Naive thymus-derived CD4-positive, alpha-beta T cell (primary cell): ENCODE measurements around the gene ZNF222. TPM values are rescaled to one million over a fixed set of nuclear protein-coding genes. Genes with fewer than 3 reads are reported as not detected.
A peak's percentile ranks its signal among the peaks of the same experiment; 100 is the strongest.

Source experiments
- ATAC-seq: fragments of 150-1000 bp; cut with Tn5 transposase; 2 replicates; pipeline ENCODE4 v1.10.0; 2021; ENCODE audit warnings: mild to moderate bottlenecking, moderate library complexity
- CTCF ChIA-PET: fragments of 350-600 bp; sonication (Branson Sonifier 250); formaldehyde crosslinking; loops from one replicate; lab custom pipeline; 2021; ENCODE audit warnings: antibody characterized with exemption; lab: Charles Lee
- POLR2A ChIA-PET: fragments of 350-600 bp; sonication (Branson Sonifier 250); formaldehyde crosslinking; loops from one replicate; lab custom pipeline; 2021; ENCODE audit warnings: antibody characterized with exemption, inconsistent platforms; lab: Charles Lee
- DNase-seq, 9 donors: peaks; one replicate each; pipeline versions ENCODE4 v3.0.0 to v3.0.0-alpha.2; 2020 to 2022; ENCODE audit warnings: mixed read lengths in 1 of 9
- H3K27ac ChIP-seq: one replicate; pipeline ENCODE4 v1.7.0; 2013; ENCODE audit warnings: mild to moderate bottlenecking, low read depth, low read length, moderate library complexity
- H3K27me3 ChIP-seq, 2 donors: one replicate each; pipeline ENCODE4 v1.7.0; 2013; ENCODE audit warnings: low read length in 2 of 2, mild to moderate bottlenecking in 2 of 2, moderate library complexity in 2 of 2; ENCODE audit not compliant: control insufficient read depth in 2 of 2, insufficient read depth in 2 of 2
- H3K36me3 ChIP-seq, 3 experiments: 1 replicate in 2 of 3; 2 replicates in 1 of 3; pipeline ENCODE4 v1.7.0; 2013; ENCODE audit warnings: low read length in 3 of 3, mild to moderate bottlenecking in 3 of 3, moderate library complexity in 1 of 3; ENCODE audit not compliant: insufficient read depth in 3 of 3, control insufficient read depth in 2 of 3
- H3K4me1 ChIP-seq, 2 donors: one replicate each; pipeline ENCODE4 v1.7.0; 2013; ENCODE audit warnings: low read length in 2 of 2, mild to moderate bottlenecking in 2 of 2, moderate library complexity in 1 of 2; ENCODE audit not compliant: control insufficient read depth in 2 of 2, insufficient read depth in 2 of 2
- H3K4me3 ChIP-seq: 2 replicates; pipeline ENCODE4 v1.7.0; 2013; ENCODE audit warnings: mild to moderate bottlenecking, low read length
- H3K9me3 ChIP-seq, 3 experiments: 1 replicate in 2 of 3; 2 replicates in 1 of 3; pipeline ENCODE4 v1.7.0; 2013; ENCODE audit warnings: low read length in 3 of 3; ENCODE audit not compliant: control insufficient read depth in 2 of 3
- H3K27ac Mint-ChIP-seq, 9 donors: one replicate each; pipeline ENCODE4 v1.8.0; 2020 to 2022; ENCODE audit warnings: mixed read lengths in 9 of 9, mild to moderate bottlenecking in 8 of 9, moderate library complexity in 5 of 9, inconsistent platforms in 2 of 9
- H3K27me3 Mint-ChIP-seq, 5 donors: one replicate each; pipeline ENCODE4 v1.8.0; 2021 to 2022; ENCODE audit warnings: mixed read lengths in 5 of 5, mild to moderate bottlenecking in 1 of 5
- H3K36me3 Mint-ChIP-seq, 5 donors: one replicate each; pipeline ENCODE4 v1.8.0; 2020 to 2022; ENCODE audit warnings: mixed read lengths in 5 of 5, mild to moderate bottlenecking in 3 of 5, inconsistent platforms in 1 of 5
- H3K4me1 Mint-ChIP-seq, 7 donors: one replicate each; pipeline ENCODE4 v1.8.0; 2020 to 2022; ENCODE audit warnings: mixed read lengths in 7 of 7, mild to moderate bottlenecking in 3 of 7, inconsistent platforms in 1 of 7
- H3K4me3 Mint-ChIP-seq, 10 donors: one replicate each; pipeline ENCODE4 v1.8.0; 2020 to 2022; ENCODE audit warnings: mild to moderate bottlenecking in 10 of 10, mixed read lengths in 10 of 10, moderate library complexity in 6 of 10, inconsistent platforms in 2 of 10
- H3K9me3 Mint-ChIP-seq, 11 donors: one replicate each; pipeline ENCODE4 v1.8.0; 2020 to 2022; ENCODE audit warnings: mixed read lengths in 11 of 11, mild to moderate bottlenecking in 4 of 11, inconsistent platforms in 1 of 11, moderate library complexity in 1 of 11
- intact Hi-C, 2 donors: fragments of 100-400 bp; cut with micrococcal nuclease; formaldehyde crosslinking; loops; one replicate each; pipeline ENCODE4 v1.15.1; 2023
- polyA plus RNA-seq, 2 donors: library from polyadenylated mRNA; unstranded; fragments of 300-500 nt; fragmentation: Illumina TruSeq; gene quantifications; one replicate each; pipeline ENCODE4 v1.2.3, GENCODE V29; 2021
- total RNA-seq, 6 experiments: library from RNA in 5 of 6; stranded (reverse) in 5 of 6; gene quantifications; 1 replicate in 5 of 6; 2 replicates in 1 of 6; pipeline ENCODE4 v1.2.3 and lab custom pipeline; 2021 to 2026

ZNF222 gene
- total and polyA plus RNA-seq, 7 experiments from 2014 or later: 2.1 to 10.1 (median 3.6) TPM

DNA sequence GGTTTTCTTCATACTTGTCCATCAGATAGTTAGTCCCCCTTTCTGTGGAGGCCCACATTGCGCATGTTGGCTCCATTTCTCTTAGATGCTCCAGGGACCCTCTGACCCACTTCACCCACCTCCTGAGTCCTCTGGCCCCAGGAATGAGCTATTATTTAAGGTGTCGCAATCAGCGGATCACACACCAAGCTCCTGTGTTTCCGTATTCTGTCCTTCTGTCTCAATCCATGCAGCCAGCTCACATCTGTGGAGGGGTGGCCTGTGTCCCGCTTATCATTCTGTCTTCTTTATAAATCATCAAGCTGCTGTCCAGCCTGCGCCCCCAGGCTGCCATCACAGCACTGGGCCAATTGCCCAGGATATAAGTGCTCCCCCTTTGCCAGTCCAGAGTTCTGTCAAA, 17.7 kb upstream of the ZNF222 start:
- ATAC-seq: no peak
- H3K4me3 Mint-ChIP-seq: peak overlapping the region in 1 of 10 donors; percentile 42
- Histone ChIP-seq H3K27me3 (no peaks in the 10 kb centered on the region), H3K4me1 (peaks cover 0 to 8% of the 10 kb centered on the region in 2 donors), H3K4me3 (no peak overlapping the region), H3K36me3 (peaks cover 30 to 69% (median 36%) of the 10 kb centered on the region in 3 experiments), H3K27ac (no peak overlapping the region), H3K9me3 (peaks cover 8 to 63% (median 28%) of the 10 kb centered on the region in 3 experiments)
- intact Hi-C loops: no loop called here
- H3K9me3 Mint-ChIP-seq: peaks cover 32 to 85% (median 60%) of the 10 kb centered on the region in 11 donors
- no peak overlapping the region for H3K27ac Mint-ChIP-seq
- H3K27me3 Mint-ChIP-seq: no peaks in the 10 kb centered on the region
- DNase-seq: no peak
- ChIA-PET POLR2A (no interaction called here), CTCF (no interaction called here)
- peaks cover 55 to 70% (median 66%) of the 10 kb centered on the region in 5 donors for H3K36me3 Mint-ChIP-seq
- H3K4me1 Mint-ChIP-seq: peaks cover 9 to 25% (median 13%) of the 10 kb centered on the region in 7 donors

DNA sequence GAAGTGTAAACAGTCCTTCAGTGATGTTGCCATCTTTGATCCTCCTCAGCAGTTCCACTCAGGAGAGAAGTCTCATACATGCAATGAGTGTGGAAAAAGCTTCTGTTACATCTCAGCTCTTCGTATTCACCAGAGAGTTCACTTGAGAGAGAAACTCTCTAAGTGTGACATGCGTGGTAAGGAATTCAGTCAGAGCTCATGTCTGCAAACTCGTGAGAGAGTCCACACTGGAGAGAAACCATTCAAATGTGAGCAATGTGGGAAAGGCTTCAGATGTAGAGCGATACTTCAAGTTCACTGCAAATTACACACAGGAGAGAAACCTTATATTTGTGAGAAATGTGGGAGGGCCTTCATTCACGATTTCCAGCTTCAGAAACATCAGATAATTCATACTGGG, 14.7 kb upstream of the ZNF222 start:
- no peak overlapping the region for H3K27ac Mint-ChIP-seq
- H3K4me1 ChIP-seq: no peaks in the 10 kb centered on the region
- H3K9me3 Mint-ChIP-seq: peaks cover 39 to 98% (median 76%) of the 10 kb centered on the region in 11 donors
- POLR2A ChIA-PET: no interaction called here
- H3K9me3 ChIP-seq: peaks cover 8 to 87% (median 28%) of the 10 kb centered on the region in 3 experiments
- no peaks in the 10 kb centered on the region for H3K27me3 Mint-ChIP-seq
- H3K4me3 ChIP-seq: no peak overlapping the region
- H3K27me3 ChIP-seq: no peaks in the 10 kb centered on the region
- H3K36me3 Mint-ChIP-seq: peaks cover 58 to 83% (median 75%) of the 10 kb centered on the region in 5 donors
- H3K36me3 ChIP-seq: peaks cover 30 to 61% (median 36%) of the 10 kb centered on the region in 3 experiments
- intact Hi-C loops: no loop called here
- no peak overlapping the region for H3K27ac ChIP-seq
- no peak overlapping the region for H3K4me3 Mint-ChIP-seq
- no peak for ATAC-seq
- CTCF ChIA-PET: no interaction called here
- no peak for DNase-seq
- H3K4me1 Mint-ChIP-seq: peaks cover 0 to 10% (median 4%) of the 10 kb centered on the region in 7 donors

DNA sequence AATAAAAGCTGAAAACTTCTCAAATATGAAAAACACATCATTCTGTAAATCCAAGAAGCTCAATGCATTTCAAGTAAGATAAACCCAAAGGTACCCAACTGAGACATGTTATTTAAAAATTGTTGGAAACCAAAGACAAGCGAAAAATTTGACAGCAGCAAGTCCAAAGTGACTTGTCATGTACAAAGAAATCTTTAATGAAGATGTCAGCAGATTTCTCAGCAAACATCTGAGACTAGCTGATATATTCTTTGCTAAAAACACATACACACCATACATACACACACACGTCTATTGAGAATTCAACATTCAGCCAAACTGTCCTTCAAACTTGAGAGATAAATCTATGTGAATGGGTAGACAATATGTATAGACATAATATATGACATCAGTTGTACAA, 5.7 kb upstream of the ZNF222 start:
- Histone ChIP-seq H3K4me1 (no peaks in the 10 kb centered on the region), H3K36me3 (no peaks in the 10 kb centered on the region), H3K4me3 (no peak overlapping the region), H3K27ac (no peak overlapping the region), H3K9me3 (peaks cover 0 to 7% (median 0%) of the 10 kb centered on the region in 3 experiments), H3K27me3 (no peaks in the 10 kb centered on the region)
- H3K27ac Mint-ChIP-seq: no peak overlapping the region
- intact Hi-C loops: no loop called here
- ChIA-PET POLR2A (no interaction called here), CTCF (no interaction called here)
- H3K4me3 Mint-ChIP-seq: no peak overlapping the region
- ATAC-seq: no peak
- peaks cover 0 to 34% (median 17%) of the 10 kb centered on the region in 5 donors for H3K27me3 Mint-ChIP-seq
- H3K4me1 Mint-ChIP-seq: peaks cover 0 to 1% (median 1%) of the 10 kb centered on the region in 7 donors
- H3K9me3 Mint-ChIP-seq: peaks cover 21 to 80% (median 53%) of the 10 kb centered on the region in 11 donors
- no peak for DNase-seq
- H3K36me3 Mint-ChIP-seq: peaks cover 0 to 21% (median 11%) of the 10 kb centered on the region in 5 donors

DNA sequence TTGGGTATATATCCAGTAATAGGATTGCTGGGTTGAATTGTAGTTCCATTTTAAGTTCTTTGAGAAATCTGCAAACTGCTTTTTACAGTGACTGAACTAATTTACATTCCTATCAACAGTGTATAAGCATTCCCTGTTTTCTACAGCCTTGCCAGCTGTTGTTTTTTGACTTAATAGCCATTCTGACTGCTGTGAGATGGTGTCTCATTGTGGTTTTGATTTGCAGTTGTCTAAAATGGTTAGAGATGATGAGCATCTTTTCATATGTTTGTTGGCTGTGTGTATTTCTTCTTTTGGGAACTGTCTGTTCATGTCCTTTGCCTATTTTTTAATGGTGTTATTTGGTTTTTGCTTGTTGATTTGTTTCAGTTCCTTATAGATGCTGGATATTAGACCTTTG, 4.0 kb upstream of the ZNF222 start:
- Mint-ChIP-seq H3K9me3 (peaks cover 15 to 77% (median 48%) of the 10 kb centered on the region in 11 donors), H3K4me1 (peaks cover 12 to 19% (median 17%) of the 10 kb centered on the region in 7 donors), H3K27ac (no peak overlapping the region), H3K4me3 (no peak overlapping the region), H3K27me3 (peaks cover 0 to 34% (median 17%) of the 10 kb centered on the region in 5 donors), H3K36me3 (peaks cover 4 to 25% (median 22%) of the 10 kb centered on the region in 5 donors)
- H3K27ac ChIP-seq: no peak overlapping the region
- ATAC-seq (no peak), DNase-seq (no peak)
- no peaks in the 10 kb centered on the region for H3K27me3 ChIP-seq
- H3K4me1 ChIP-seq: peaks cover 5 to 9% of the 10 kb centered on the region in 2 donors
- ChIA-PET CTCF (no interaction called here), POLR2A (no interaction called here)
- H3K4me3 ChIP-seq: no peak overlapping the region
- intact Hi-C loops: no loop called here
- H3K36me3 ChIP-seq: peaks cover 0 to 4% (median 0%) of the 10 kb centered on the region in 3 experiments
- no peaks in the 10 kb centered on the region for H3K9me3 ChIP-seq

DNA sequence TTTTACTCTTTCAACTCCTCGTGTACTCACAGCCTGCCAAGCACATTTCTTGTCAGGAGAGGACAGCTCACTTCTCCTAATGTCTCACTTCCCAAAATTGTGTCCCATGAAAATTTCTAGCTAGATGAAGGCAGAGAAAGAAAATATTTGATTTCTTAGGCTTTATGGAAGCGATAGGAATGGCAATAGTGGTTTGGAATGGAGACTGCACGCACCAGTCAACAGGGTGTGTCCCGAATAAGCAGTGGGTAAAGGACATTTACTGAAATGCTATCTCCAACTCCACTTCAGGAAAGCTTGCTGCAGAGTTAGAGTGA, 321 bp upstream of the ZNF222 start:
- peaks cover 4 to 26% (median 9%) of the 10 kb centered on the region in 3 experiments for H3K9me3 ChIP-seq
- H3K4me3 Mint-ChIP-seq: peak overlapping the region; percentile 95 to 100 (median 98)
- peaks cover 12 to 40% (median 31%) of the 10 kb centered on the region in 7 donors for H3K4me1 Mint-ChIP-seq
- ChIA-PET POLR2A (interaction anchor here (0.9 to 1.4 kb wide), 4 partner anchors 9 to 182 kb away, joined by 3 to 4 read pairs (median 3); partner anchors contain the start of gene ZNF45), CTCF (interaction anchor here (1.1 kb wide), 1 partner anchor 9 kb away, joined by 4 read pairs; no protein-coding TSS in a partner anchor)
- ATAC-seq (no peak), DNase-seq (no peak)
- no peaks in the 10 kb centered on the region for H3K27me3 ChIP-seq
- peaks cover 15 to 77% (median 48%) of the 10 kb centered on the region in 11 donors for H3K9me3 Mint-ChIP-seq
- peak overlapping the region; percentile 84 to 98 (median 94) for H3K27ac Mint-ChIP-seq
- peaks cover 27 to 52% (median 47%) of the 10 kb centered on the region in 5 donors for H3K36me3 Mint-ChIP-seq
- intact Hi-C loops: loop anchor here (1.0 kb wide), 11 partner anchors 23 to 280 kb away; partner anchors contain the start of genes ZNF224 (in 2 of the 2), ZNF230 (in 2 of the 2), ZNF284 (in 2 of the 2) and ZNF45 (in 2 of the 2)
- peaks cover 5 to 9% of the 10 kb centered on the region in 2 donors for H3K4me1 ChIP-seq
- H3K36me3 ChIP-seq: peaks cover 0 to 37% (median 21%) of the 10 kb centered on the region in 3 experiments
- H3K27me3 Mint-ChIP-seq: peaks cover 0 to 14% (median 7%) of the 10 kb centered on the region in 5 donors
- H3K27ac ChIP-seq: peak overlapping the region; percentile 71
- peak overlapping the region; percentile 76 for H3K4me3 ChIP-seq

DNA sequence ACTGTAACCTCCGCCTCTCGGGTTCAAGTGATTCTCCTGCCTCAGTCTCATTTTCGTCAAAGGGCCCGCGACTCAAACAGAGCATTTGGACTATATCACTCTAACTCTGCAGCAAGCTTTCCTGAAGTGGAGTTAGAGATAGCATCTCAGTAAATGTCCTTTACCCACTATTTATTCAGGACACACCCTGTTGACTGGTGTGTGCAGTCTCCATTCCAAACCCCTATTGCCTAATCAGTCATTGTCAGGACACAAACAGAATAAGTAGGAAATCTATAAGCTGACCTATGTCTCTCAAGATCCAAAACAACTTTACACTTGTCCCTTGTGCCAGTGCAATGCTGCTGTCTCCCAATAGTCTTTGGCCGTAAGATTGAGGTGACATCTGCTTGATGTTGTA, 1.4 kb downstream of the ZNF222 start:
- peaks cover 12 to 40% (median 31%) of the 10 kb centered on the region in 7 donors for H3K4me1 Mint-ChIP-seq
- Histone ChIP-seq H3K9me3 (peaks cover 6 to 39% (median 14%) of the 10 kb centered on the region in 3 experiments), H3K27me3 (no peaks in the 10 kb centered on the region), H3K27ac (no peak overlapping the region), H3K4me3 (no peak overlapping the region), H3K4me1 (peaks cover 5 to 9% of the 10 kb centered on the region in 2 donors), H3K36me3 (peaks cover 6 to 53% (median 29%) of the 10 kb centered on the region in 3 experiments)
- H3K27ac Mint-ChIP-seq: no peak overlapping the region
- ChIA-PET CTCF (no interaction called here), POLR2A (interaction anchor here (1.2 kb wide), 1 partner anchor 24 kb away, joined by 5 read pairs; no protein-coding TSS in a partner anchor)
- H3K4me3 Mint-ChIP-seq: peak overlapping the region in 7 of 10 donors; percentile 36 to 100 (median 95)
- H3K27me3 Mint-ChIP-seq: peaks cover 0 to 4% (median 0%) of the 10 kb centered on the region in 5 donors
- H3K36me3 Mint-ChIP-seq: peaks cover 35 to 68% (median 61%) of the 10 kb centered on the region in 5 donors
- intact Hi-C loops: no loop called here
- peaks cover 14 to 75% (median 41%) of the 10 kb centered on the region in 11 donors for H3K9me3 Mint-ChIP-seq
- ATAC-seq: no peak
- DNase-seq: no peak
